ENCODE measurements around the gene VPS9D1.
"Not testable (repeated sequence)": the region's sequence is repeated elsewhere in the genome, so short reads cannot be mapped to it uniquely, and the experiment has no call there.

VPS9D1 gene

DNA sequence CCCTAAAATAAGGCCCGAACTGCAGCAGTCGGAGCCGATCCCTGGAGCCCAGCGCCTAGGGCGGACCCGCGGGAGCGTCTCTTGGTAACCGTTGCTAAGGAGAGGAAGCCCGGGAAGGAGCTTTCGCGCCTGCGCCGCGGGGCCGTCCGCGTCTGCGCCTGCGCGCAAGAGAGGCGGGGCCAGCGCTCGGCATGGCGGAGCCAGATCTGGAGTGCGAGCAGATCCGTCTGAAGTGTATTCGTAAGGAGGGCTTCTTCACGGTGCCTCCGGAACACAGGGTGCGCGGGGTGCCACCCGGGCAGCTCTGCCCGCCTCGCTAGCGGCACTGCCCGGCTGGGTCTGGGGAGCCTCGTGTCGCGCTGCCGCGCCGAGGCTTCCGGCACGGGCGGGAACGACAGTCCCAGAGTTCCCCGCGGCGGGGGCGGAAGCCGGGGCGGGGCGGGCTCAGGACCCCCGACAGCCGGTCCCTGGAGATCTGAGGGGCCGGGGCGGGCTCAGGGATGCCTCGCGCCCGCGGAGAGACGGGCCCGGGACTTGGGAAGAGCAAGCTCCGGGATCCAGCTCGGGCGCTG is 34.1 kb downstream of the VPS9D1 start, which contains the start of gene CDK10:
Gene CDK10, plus strand, starts transcription at position 170 of the 572 bp plus-strand sequence. Its CDS starts 22 bp downstream, at position 192.
- peak within 1 kb of the TSS; percentile 95 for H3K4me3 ChIP-seq (ENCODE audit: insufficient read depth, low read depth, low read length)
- H3K9me3 ChIP-seq (ENCODE audit: control insufficient read depth, low read length) = no peaks in the 10 kb centered on the region
- 1% methylated on average over 67 of the region's 67 CpGs for WGBS, 2 experiments
- H3K4me1 ChIP-seq (ENCODE audit: control insufficient read depth, insufficient read depth, low read length) = peaks cover 7% of the 10 kb centered on the region
- H3K27me3 ChIP-seq (ENCODE audit: control insufficient read depth, insufficient read depth, low read length, poor library complexity, severe bottlenecking) = no peaks in the 10 kb centered on the region
- peaks cover 29% of the 10 kb centered on the region for H3K36me3 ChIP-seq (ENCODE audit: control insufficient read depth, insufficient read depth, low read length)
- H3K27ac ChIP-seq (ENCODE audit: insufficient read depth, low read depth, low read length, poor library complexity, severe bottlenecking) = peak within 1 kb of the TSS; percentile 63

- peaks cover 7% of the 10 kb centered on the region for H3K4me1 ChIP-seq (ENCODE audit: control insufficient read depth, insufficient read depth, low read length)
- H3K36me3 ChIP-seq (ENCODE audit: control insufficient read depth, insufficient read depth, low read length) = peaks cover 27% of the 10 kb centered on the region
- no peaks in the 10 kb centered on the region for H3K9me3 ChIP-seq (ENCODE audit: control insufficient read depth, low read length)
- WGBS, 2 experiments = 97 to 100% methylated on average over 1 of the region's 1 CpG
- no peaks in the 10 kb centered on the region for H3K27me3 ChIP-seq (ENCODE audit: control insufficient read depth, insufficient read depth, low read length, poor library complexity, severe bottlenecking)
- no peak overlapping the region for H3K4me3 ChIP-seq (ENCODE audit: insufficient read depth, low read depth, low read length)
- no peak overlapping the region for H3K27ac ChIP-seq (ENCODE audit: insufficient read depth, low read depth, low read length, poor library complexity, severe bottlenecking)
Measured at GRCh38 chr16:89685916-89686315, 34.8 kb downstream of the VPS9D1 start.

DNA sequence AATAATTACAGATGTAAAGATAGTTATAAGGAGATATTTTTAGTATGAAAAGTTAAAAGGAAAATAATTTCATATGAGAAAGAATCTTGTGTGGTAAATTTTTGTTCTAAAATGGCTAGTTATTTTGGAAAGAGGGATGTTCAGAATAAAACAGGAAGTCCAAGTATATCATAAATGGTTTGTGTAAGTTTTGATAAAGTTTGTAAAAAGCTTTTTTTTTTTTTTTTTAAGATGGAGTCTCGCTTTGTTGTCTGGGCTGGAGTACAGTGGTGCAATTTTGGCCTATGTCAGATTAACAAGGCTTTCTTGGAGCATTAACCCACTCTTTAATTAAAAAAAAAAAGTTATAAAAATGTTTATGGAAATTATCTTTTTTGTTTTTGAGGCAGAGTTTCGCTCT is 42.4 kb downstream of the VPS9D1 start:
- Histone ChIP-seq H3K4me3 (ENCODE audit: insufficient read depth, low read depth, low read length) (no peak overlapping the region), H3K4me1 (ENCODE audit: control insufficient read depth, insufficient read depth, low read length) (no peaks in the 10 kb centered on the region), H3K27me3 (ENCODE audit: control insufficient read depth, insufficient read depth, low read length, poor library complexity, severe bottlenecking) (no peaks in the 10 kb centered on the region), H3K9me3 (ENCODE audit: control insufficient read depth, low read length) (no peaks in the 10 kb centered on the region), H3K36me3 (ENCODE audit: control insufficient read depth, insufficient read depth, low read length) (peaks cover 10% of the 10 kb centered on the region), H3K27ac (ENCODE audit: insufficient read depth, low read depth, low read length, poor library complexity, severe bottlenecking) (no peak overlapping the region)
- 93 to 98% methylated on average over 2 of the region's 2 CpGs for WGBS, 2 experiments

GRCh38 chr16:89672177-89672941 is 48.3 kb downstream of the VPS9D1 start:
- no peaks in the 10 kb centered on the region for H3K9me3 ChIP-seq (ENCODE audit: control insufficient read depth, low read length)
- H3K36me3 ChIP-seq (ENCODE audit: control insufficient read depth, insufficient read depth, low read length) = peaks cover 7% of the 10 kb centered on the region
- no peaks in the 10 kb centered on the region for H3K4me1 ChIP-seq (ENCODE audit: control insufficient read depth, insufficient read depth, low read length)
- WGBS, 2 experiments = 93 to 94% methylated on average over 16 of the region's 16 CpGs
- H3K4me3 ChIP-seq (ENCODE audit: insufficient read depth, low read depth, low read length) = no peak overlapping the region
- no peaks in the 10 kb centered on the region for H3K27me3 ChIP-seq (ENCODE audit: control insufficient read depth, insufficient read depth, low read length, poor library complexity, severe bottlenecking)
- H3K27ac ChIP-seq (ENCODE audit: insufficient read depth, low read depth, low read length, poor library complexity, severe bottlenecking) = no peak overlapping the region

DNA sequence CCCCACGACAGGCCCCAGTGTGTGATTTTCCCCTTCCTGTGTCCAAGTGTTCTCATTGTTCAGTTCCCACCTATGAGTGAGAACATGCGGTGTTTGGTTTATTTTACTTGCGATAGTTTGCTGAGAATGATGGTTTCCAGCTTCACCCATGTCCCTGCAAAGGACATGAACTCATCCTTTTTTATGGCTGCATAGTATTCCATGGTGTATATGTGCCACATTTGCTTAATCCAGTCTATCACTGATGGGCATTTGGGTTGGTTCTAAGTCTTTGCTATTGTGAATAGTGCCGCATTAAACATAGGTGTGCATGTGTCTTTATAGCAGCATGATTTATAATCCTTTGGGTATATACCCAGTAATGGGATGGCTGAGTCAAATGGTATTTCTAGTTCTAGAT is 49.1 kb downstream of the VPS9D1 start:
- WGBS, 2 experiments = 92 to 96% methylated on average over 4 of the region's 4 CpGs
- H3K4me1 ChIP-seq (ENCODE audit: control insufficient read depth, insufficient read depth, low read length); H3K4me3 ChIP-seq (ENCODE audit: insufficient read depth, low read depth, low read length); H3K36me3 ChIP-seq (ENCODE audit: control insufficient read depth, insufficient read depth, low read length); H3K27ac ChIP-seq (ENCODE audit: insufficient read depth, low read depth, low read length, poor library complexity, severe bottlenecking); H3K9me3 ChIP-seq (ENCODE audit: control insufficient read depth, low read length); H3K27me3 ChIP-seq (ENCODE audit: control insufficient read depth, insufficient read depth, low read length, poor library complexity, severe bottlenecking): not testable (repeated sequence)

DNA sequence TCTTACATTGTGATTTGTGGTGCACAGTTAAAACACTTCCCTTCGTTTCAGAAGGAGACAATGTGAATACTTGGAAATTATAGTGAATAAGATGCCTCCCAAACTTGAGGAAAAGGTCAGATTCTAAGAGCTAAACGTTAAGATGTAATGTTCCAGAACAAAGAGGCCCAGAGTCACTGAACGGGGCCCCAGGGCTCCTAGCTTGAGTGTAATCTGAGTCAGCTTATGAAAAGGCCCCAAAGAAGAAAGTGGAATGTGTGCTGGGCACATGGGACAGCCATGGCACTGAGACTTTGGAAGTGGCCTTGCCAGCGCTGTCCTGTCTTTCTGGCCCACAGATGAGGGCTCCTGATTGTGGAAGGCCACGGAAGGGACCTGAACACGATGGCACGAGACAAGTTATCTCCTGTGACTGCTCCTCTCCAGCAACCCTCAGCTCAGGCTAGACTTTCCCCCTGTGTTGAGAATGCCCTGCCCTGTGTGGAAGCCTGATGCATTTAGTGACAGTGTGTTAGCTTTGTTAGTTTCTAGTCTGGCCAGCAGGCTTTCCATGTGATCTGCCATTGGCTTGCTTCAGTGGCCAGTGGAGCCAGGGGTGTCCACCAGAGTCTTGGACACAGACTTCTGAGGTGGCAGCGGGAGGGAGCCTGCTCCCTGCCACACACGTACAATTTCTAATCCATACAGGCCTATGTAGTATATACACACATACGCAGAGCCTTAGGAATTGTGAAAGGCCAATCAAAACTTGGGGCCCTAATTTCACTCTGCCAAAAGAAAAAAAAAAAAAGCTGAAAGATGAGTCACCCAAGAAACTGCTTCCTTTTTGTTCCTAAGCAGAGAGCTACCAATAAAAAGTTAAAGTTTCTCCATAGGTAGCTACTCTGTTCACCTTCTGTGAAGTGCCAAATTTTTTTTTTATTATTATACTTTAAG is 49.9 kb downstream of the VPS9D1 start:
- 94 to 95% methylated on average over 10 of the region's 10 CpGs for WGBS, 2 experiments
- no peaks in the 10 kb centered on the region for H3K9me3 ChIP-seq (ENCODE audit: control insufficient read depth, low read length)

DNA sequence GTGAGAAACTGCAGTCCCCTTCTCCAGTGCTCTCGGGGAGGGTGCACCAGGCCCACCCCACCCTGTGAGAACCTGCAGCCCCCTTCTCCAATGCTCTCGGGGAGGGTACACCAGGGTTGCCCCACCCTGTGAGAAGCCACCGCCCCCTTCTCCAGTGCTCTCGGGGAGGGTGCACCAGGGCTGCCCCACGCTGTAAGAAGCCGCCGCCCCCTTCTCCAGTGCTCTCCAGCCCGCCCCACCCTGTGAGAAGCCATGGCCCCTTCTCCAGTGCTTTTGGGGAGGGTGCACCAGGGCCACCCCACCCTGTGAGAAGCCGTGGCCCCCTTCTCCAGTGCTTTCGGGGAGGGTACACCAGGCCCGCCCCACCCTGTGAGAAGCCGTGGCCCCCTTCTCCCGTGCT is 50.9 kb downstream of the VPS9D1 start:
- no peak overlapping the region for H3K4me3 ChIP-seq (ENCODE audit: insufficient read depth, low read depth, low read length)
- H3K27me3 ChIP-seq (ENCODE audit: control insufficient read depth, insufficient read depth, low read length, poor library complexity, severe bottlenecking) = no peaks in the 10 kb centered on the region
- H3K4me1 ChIP-seq (ENCODE audit: control insufficient read depth, insufficient read depth, low read length) = no peaks in the 10 kb centered on the region
- 89 to 90% methylated on average over 13 of the region's 13 CpGs for WGBS, 2 experiments
- no peak overlapping the region for H3K27ac ChIP-seq (ENCODE audit: insufficient read depth, low read depth, low read length, poor library complexity, severe bottlenecking)
- no peaks in the 10 kb centered on the region for H3K9me3 ChIP-seq (ENCODE audit: control insufficient read depth, low read length)
- H3K36me3 ChIP-seq (ENCODE audit: control insufficient read depth, insufficient read depth, low read length) = peaks cover 19% of the 10 kb centered on the region

More for the DNA sequence above, 49.9 kb downstream of the VPS9D1 start:
- Histone ChIP-seq H3K27ac (ENCODE audit: insufficient read depth, low read depth, low read length, poor library complexity, severe bottlenecking) (no peak overlapping the region), H3K4me1 (ENCODE audit: control insufficient read depth, insufficient read depth, low read length) (no peaks in the 10 kb centered on the region), H3K27me3 (ENCODE audit: control insufficient read depth, insufficient read depth, low read length, poor library complexity, severe bottlenecking) (no peaks in the 10 kb centered on the region), H3K36me3 (ENCODE audit: control insufficient read depth, insufficient read depth, low read length) (peaks cover 14% of the 10 kb centered on the region), H3K4me3 (ENCODE audit: insufficient read depth, low read depth, low read length) (no peak overlapping the region)

DNA sequence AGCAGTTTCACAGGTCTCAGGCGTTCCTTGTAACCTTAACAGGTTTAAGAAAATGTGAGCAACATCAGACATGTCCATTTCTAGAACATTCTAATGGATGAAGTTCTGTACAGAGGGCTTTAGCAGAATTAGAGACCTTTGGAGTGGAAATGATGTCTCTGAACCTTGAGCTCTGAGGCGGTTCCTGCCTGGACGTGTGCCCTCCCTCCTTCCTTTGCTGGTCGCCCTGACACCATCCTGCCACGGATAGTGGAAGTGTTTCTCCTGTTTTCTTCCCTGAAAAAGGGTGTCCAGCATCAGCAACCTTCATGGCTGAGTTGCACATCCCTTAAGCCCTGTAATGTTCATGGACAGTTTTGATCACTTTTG is 51.9 kb downstream of the VPS9D1 start:
- Histone ChIP-seq H3K27ac (ENCODE audit: insufficient read depth, low read depth, low read length, poor library complexity, severe bottlenecking) (no peak overlapping the region), H3K36me3 (ENCODE audit: control insufficient read depth, insufficient read depth, low read length) (peaks cover 23% of the 10 kb centered on the region), H3K4me3 (ENCODE audit: insufficient read depth, low read depth, low read length) (no peak overlapping the region), H3K4me1 (ENCODE audit: control insufficient read depth, insufficient read depth, low read length) (no peaks in the 10 kb centered on the region), H3K9me3 (ENCODE audit: control insufficient read depth, low read length) (no peaks in the 10 kb centered on the region), H3K27me3 (ENCODE audit: control insufficient read depth, insufficient read depth, low read length, poor library complexity, severe bottlenecking) (no peaks in the 10 kb centered on the region)
- 92 to 96% methylated on average over 5 of the region's 5 CpGs for WGBS, 2 experiments

GRCh38 chr16:89667633-89668032 is 53.1 kb downstream of the VPS9D1 start:
- Histone ChIP-seq H3K27me3 (ENCODE audit: control insufficient read depth, insufficient read depth, low read length, poor library complexity, severe bottlenecking) (no peaks in the 10 kb centered on the region), H3K27ac (ENCODE audit: insufficient read depth, low read depth, low read length, poor library complexity, severe bottlenecking) (no peak overlapping the region), H3K4me3 (ENCODE audit: insufficient read depth, low read depth, low read length) (no peak overlapping the region), H3K36me3 (ENCODE audit: control insufficient read depth, insufficient read depth, low read length) (peaks cover 29% of the 10 kb centered on the region), H3K9me3 (ENCODE audit: control insufficient read depth, low read length) (no peaks in the 10 kb centered on the region), H3K4me1 (ENCODE audit: control insufficient read depth, insufficient read depth, low read length) (no peaks in the 10 kb centered on the region)
- 81% methylated on average over 9 of the region's 9 CpGs for WGBS, 2 experiments

- H3K36me3 ChIP-seq (ENCODE audit: control insufficient read depth, insufficient read depth, low read length) = peaks cover 31% of the 10 kb centered on the region
- not testable (repeated sequence) for H3K4me3 ChIP-seq (ENCODE audit: insufficient read depth, low read depth, low read length); H3K4me1 ChIP-seq (ENCODE audit: control insufficient read depth, insufficient read depth, low read length); H3K9me3 ChIP-seq (ENCODE audit: control insufficient read depth, low read length); H3K27ac ChIP-seq (ENCODE audit: insufficient read depth, low read depth, low read length, poor library complexity, severe bottlenecking); H3K27me3 ChIP-seq (ENCODE audit: control insufficient read depth, insufficient read depth, low read length, poor library complexity, severe bottlenecking)
- WGBS, 2 experiments = 57 to 73% methylated on average over 5 to 6 of the region's 7 CpGs
Measured at GRCh38 chr16:89667000-89667399, 53.7 kb downstream of the VPS9D1 start.

Measured in ectodermal cell (in vitro differentiated cells).